Endothelial cell of umbilical vein (primary cell): ENCODE measurements around the gene ASXL1. TPM values are rescaled to one million over a fixed set of nuclear protein-coding genes. Genes with fewer than 3 reads are reported as not detected.

Experiments
- BruUV-seq: library from RNA; stranded (reverse); fragments of 400-500 nt; replicated peaks from 2 replicates; lab custom pipeline; 2021; lab: Mats Ljungman, UMichigan
- CTCF ChIA-PET: fragments of 300-600, 350-600 bp; sonication (Branson Sonifier 250); formaldehyde crosslinking; loops from one replicate; lab custom pipeline; 2021; ENCODE audit warnings: antibody characterized with exemption, inconsistent platforms; lab: Charles Lee
- POLR2A ChIA-PET: fragments of 300-600, 350-600 bp; sonication (Branson Sonifier 250); formaldehyde crosslinking; loops from one replicate; lab custom pipeline; 2021; ENCODE audit warnings: antibody characterized with exemption, inconsistent platforms; lab: Charles Lee
- DNase-seq: peaks from one replicate; pipeline ENCODE4 v3.0.0-alpha.2; 2011; ENCODE audit warnings: low read depth, low spot score
- FAIRE-seq: peaks from 2 replicates; lab custom pipeline; 2011; peaks lifted over from hg19 to GRCh38; lab: Jason Lieb, UNC
- H2AFZ ChIP-seq: 2 replicates; pipeline ENCODE4 v1.6.0; 2012; ENCODE audit warnings: low read depth, low read length, control low read depth, inconsistent platforms
- H3K27ac ChIP-seq: 2 replicates; pipeline ENCODE4 v1.5.1; 2011; ENCODE audit warnings: low read depth, mild to moderate bottlenecking, control low read depth, low read length, moderate library complexity; ENCODE audit not compliant: insufficient read depth
- H3K27me3 ChIP-seq, 2 experiments: 2 replicates each; pipeline versions ENCODE4 v1.6.0 to v1.6.1; 2011; ENCODE audit warnings: low read length in 2 of 2, mixed read lengths in 1 of 2; ENCODE audit not compliant: control insufficient read depth in 2 of 2, insufficient read depth in 2 of 2
- H3K36me3 ChIP-seq, 2 experiments: 2 replicates in 1 of 2; 3 replicates in 1 of 2; pipeline ENCODE4 v1.5.1; 2011; ENCODE audit warnings: low read length in 2 of 2, mild to moderate bottlenecking in 1 of 2, moderate library complexity in 1 of 2; ENCODE audit not compliant: control insufficient read depth in 2 of 2, insufficient read depth in 2 of 2; ENCODE audit errors: extremely low read depth in 1 of 2
- H3K4me1 ChIP-seq: 3 replicates; pipeline ENCODE4 v1.5.1; 2011; ENCODE audit warnings: mild to moderate bottlenecking, low read length; ENCODE audit not compliant: control insufficient read depth, insufficient read depth; ENCODE audit errors: extremely low read depth
- H3K4me2 ChIP-seq: 2 replicates; pipeline ENCODE4 v1.6.1; 2011; ENCODE audit warnings: low read length, control low read depth, mixed read lengths; ENCODE audit not compliant: insufficient read depth
- H3K4me3 ChIP-seq, 3 experiments: fragments of 200-600 bp in 1 of 3; sonication (generic), shearing (Covaris generic) in 1 of 3; replicated peaks in 1 of 3; 2 replicates each; pipeline ENCODE4 v1.5.1; 2011 to 2016; ENCODE audit warnings: control low read depth in 3 of 3, low read length in 3 of 3, mild to moderate bottlenecking in 2 of 3, inconsistent platforms in 1 of 3, low read depth in 1 of 3, moderate library complexity in 1 of 3; ENCODE audit not compliant: insufficient read depth in 1 of 3
- H3K79me2 ChIP-seq: 2 replicates; pipeline ENCODE4 v1.6.0; 2012; ENCODE audit warnings: low read length, inconsistent platforms; ENCODE audit not compliant: control insufficient read depth, insufficient read depth
- H3K9ac ChIP-seq: replicated peaks from 2 replicates; pipeline ENCODE3; 2011; ENCODE audit warnings: low read length, control low read depth; ENCODE audit not compliant: insufficient read depth; ENCODE audit errors: extremely low read depth
- H3K9me1 ChIP-seq: replicated peaks from 3 replicates; pipeline ENCODE4 v1.6.0; 2011; ENCODE audit warnings: mild to moderate bottlenecking, low read length; ENCODE audit not compliant: control insufficient read depth, insufficient read depth; ENCODE audit errors: extremely low read depth
- H3K9me3 ChIP-seq: replicated peaks from 2 replicates; pipeline ENCODE4 v1.5.1; 2012; ENCODE audit warnings: low read length, inconsistent platforms; ENCODE audit not compliant: control insufficient read depth, insufficient read depth
- H4K20me1 ChIP-seq: replicated peaks from 2 replicates; pipeline ENCODE3; 2011; ENCODE audit warnings: mild to moderate bottlenecking, low read length; ENCODE audit not compliant: control insufficient read depth, insufficient read depth; ENCODE audit errors: extremely low read depth
- POLR2AphosphoS5 ChIP-seq: IDR thresholded peaks from 2 replicates; pipeline ENCODE4 v1.6.1; 2012; ENCODE audit warnings: low read depth, mild to moderate bottlenecking, control low read depth, low read length, moderate library complexity; ENCODE audit not compliant: insufficient read depth
- dilution Hi-C: fragments of 300-500 bp; cut with MboI; formaldehyde crosslinking; loops from one replicate; pipeline ENCODE4 v1.15.0; 2019; ENCODE audit warnings: low sequenced_read_pairs; ENCODE audit not compliant: extremely low pct_ligation_motif_present
- intact Hi-C: fragments of 100-400 bp; cut with micrococcal nuclease; formaldehyde crosslinking; loops from one replicate; pipeline ENCODE4 v1.10.0; 2022
- polyA plus RNA-seq, 4 experiments: library from polyadenylated mRNA; depleted of rRNA in 3 of 4; stranded (reverse) in 3 of 4; unstranded in 1 of 4; fragments of >200 nt; gene quantifications; 2 replicates each; pipeline versions ENCODE4 v1.2.1 to v1.2.3, GENCODE V29; 2011 to 2012; ENCODE audit warnings: missing spikeins in 1 of 4
- total RNA-seq: library from RNA; stranded (reverse); gene quantifications from 2 replicates; pipeline ENCODE4 v1.2.3, GENCODE V29; 2021
- TF ChIP-seq, protein P1 (sequence below): IDR thresholded peaks from 2 replicates; pipeline ENCODE4 v1.6.1; 2011; ENCODE audit not compliant: insufficient read depth, insufficient read length

ASXL1 gene
- total and polyA plus RNA-seq, 2 donors (not counting 3 experiments of a cell fraction or from before 2014, with no cell fraction given) = 45.4 to 101 TPM

DNA sequence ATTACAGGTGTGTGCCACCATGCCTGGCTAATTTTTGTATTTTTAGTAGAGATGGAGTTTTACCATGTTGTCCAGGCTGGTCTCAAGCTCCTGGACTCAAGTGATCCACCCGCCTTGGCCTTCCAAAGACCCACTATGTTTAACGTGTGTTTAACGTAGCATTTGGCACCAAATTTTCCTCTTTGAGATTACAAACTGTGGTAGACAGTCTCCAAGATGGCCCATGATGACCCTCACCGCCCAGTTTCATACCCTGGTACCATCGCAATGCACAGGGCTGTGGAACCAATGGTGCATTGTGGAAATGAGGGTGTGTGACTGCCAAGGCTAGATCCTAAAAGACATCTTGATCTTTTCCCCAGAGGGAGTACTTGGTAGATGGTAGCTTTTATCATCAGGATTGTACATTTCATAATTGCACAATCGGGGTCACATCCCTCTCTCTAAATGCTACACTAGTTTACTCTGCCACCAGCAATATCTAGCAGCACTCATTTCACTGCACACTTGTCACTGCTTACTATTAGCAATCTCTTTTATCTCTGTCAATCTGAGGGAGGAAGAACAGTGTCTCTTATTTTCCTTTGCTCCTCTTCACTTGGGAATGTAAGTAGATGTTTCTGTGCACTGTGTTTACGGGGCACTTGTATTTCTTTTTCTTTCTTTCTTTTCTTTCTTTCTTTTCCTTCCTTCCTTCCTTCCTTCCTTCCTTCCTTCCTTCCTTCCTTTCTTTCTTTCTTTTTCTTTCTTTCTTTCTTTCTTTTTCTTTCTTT, 130.1 kb downstream of the ASXL1 start:
- POLR2A ChIA-PET = no interaction called here
- no peak overlapping the region for H3K27ac ChIP-seq
- BruUV-seq = no TSS peak
- H3K27me3 ChIP-seq = no peaks in the 10 kb centered on the region
- FAIRE-seq = no peak
- H3K36me3 ChIP-seq = no peaks in the 10 kb centered on the region
- H3K4me3 ChIP-seq = no peak overlapping the region
- dilution Hi-C loops (no loop called here), intact Hi-C loops (no loop called here)
- no peak overlapping the region for H2AFZ ChIP-seq
- H3K4me2 ChIP-seq = no peak overlapping the region
- H3K9ac ChIP-seq = no peak overlapping the region
- H3K9me1 ChIP-seq = no peaks in the 10 kb centered on the region
- CTCF ChIA-PET = no interaction called here
- no peaks in the 10 kb centered on the region for H3K9me3 ChIP-seq
- TF ChIP-seq POLR2AphosphoS5 = no peak
- TF ChIP-seq, protein P1, sequence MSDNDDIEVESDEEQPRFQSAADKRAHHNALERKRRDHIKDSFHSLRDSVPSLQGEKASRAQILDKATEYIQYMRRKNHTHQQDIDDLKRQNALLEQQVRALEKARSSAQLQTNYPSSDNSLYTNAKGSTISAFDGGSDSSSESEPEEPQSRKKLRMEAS = no peak
- peaks cover 19% of the 10 kb centered on the region for H3K4me1 ChIP-seq
- no peaks in the 10 kb centered on the region for H4K20me1 ChIP-seq
- DNase-seq = no peak
- peaks cover under 1% of the 10 kb centered on the region for H3K79me2 ChIP-seq

Other genes starting within 250 kb of the ASXL1 start
- gene TM9SF4, start 248.6 kb upstream of the ASXL1 start, total RNA-seq = 46.4 and 48.2 TPM in 2 replicates
- gene TM9SF4, start 248.6 kb upstream of the ASXL1 start, polyA plus RNA-seq = 61.9 and 67.3 TPM in 2 replicates
- 14.6 and 15.2 TPM in 2 replicates for gene PLAGL2, start 150.6 kb upstream of the ASXL1 start, total RNA-seq
- 7.0 and 8.2 TPM in 2 replicates for gene PLAGL2, start 150.6 kb upstream of the ASXL1 start, polyA plus RNA-seq
- gene POFUT1, start 150.5 kb upstream of the ASXL1 start, total RNA-seq = 48.1 and 51.4 TPM in 2 replicates
- 29.0 and 30.9 TPM in 2 replicates for gene POFUT1, start 150.5 kb upstream of the ASXL1 start, polyA plus RNA-seq
- 25.1 and 26.3 TPM in 2 replicates for gene KIF3B, start 80.7 kb upstream of the ASXL1 start, total RNA-seq
- gene KIF3B, start 80.7 kb upstream of the ASXL1 start, polyA plus RNA-seq = 11.2 and 14.5 TPM in 2 replicates
- 79.6 and 95.0 TPM in 2 replicates for gene NOL4L, start 227.0 kb downstream of the ASXL1 start, total RNA-seq
- 55.2 and 58.1 TPM in 2 replicates for gene NOL4L, start 227.0 kb downstream of the ASXL1 start, polyA plus RNA-seq